Suprapubic skin (tissue), 4 donors: ENCODE measurements around the gene ANKRD12. TPM values are rescaled to one million over a fixed set of nuclear protein-coding genes. Genes with fewer than 3 reads are reported as not detected.

Experiments used
- DNase-seq, 2 donors: peaks; one replicate each; pipeline ENCODE4 v3.0.0-alpha.2; 2019; ENCODE audit warnings: low spot score in 2 of 2
- H3K27ac ChIP-seq: fragments of 200-600 bp; sonication (generic); one replicate; pipeline ENCODE4 v1.5.1; 2019
- H3K27me3 ChIP-seq: fragments of 200-600 bp; sonication (generic); one replicate; pipeline ENCODE4 v1.5.1; 2019
- H3K36me3 ChIP-seq: fragments of 200-600 bp; sonication (generic); one replicate; pipeline ENCODE4 v1.5.1; 2019
- H3K4me1 ChIP-seq: fragments of 200-600 bp; sonication (generic); one replicate; pipeline ENCODE4 v1.5.1; 2019
- H3K4me3 ChIP-seq: fragments of 200-600 bp; sonication (generic); one replicate; pipeline ENCODE4 v1.5.1; 2019; ENCODE audit warnings: mild to moderate bottlenecking
- H3K9me3 ChIP-seq: fragments of 200-600 bp; sonication (generic); one replicate; pipeline ENCODE4 v1.5.1; 2019
- CTCF ChIP-seq, 2 donors: fragments of 200-600 bp in 1 of 2; fragments of 450-650 bp in 1 of 2; sonication (generic) in 1 of 2; IDR thresholded peaks; one replicate each; pipeline ENCODE4 v1.5.1; 2016 to 2019; ENCODE audit warnings: antibody characterized with exemption in 2 of 2, mild to moderate bottlenecking in 1 of 2, moderate library complexity in 1 of 2
- EP300 ChIP-seq: sonication (generic); formaldehyde crosslinking; IDR thresholded peaks from one replicate; pipeline ENCODE4 v1.6.1; 2017; ENCODE audit warnings: antibody characterized with exemption
- POLR2A ChIP-seq, 2 donors: fragments of 450-650 bp; IDR thresholded peaks; one replicate each; pipeline ENCODE4 v1.6.1; 2017; ENCODE audit warnings: antibody characterized with exemption in 2 of 2, mild to moderate bottlenecking in 2 of 2, moderate library complexity in 2 of 2
- POLR2AphosphoS5 ChIP-seq, 3 donors: sonication (generic); formaldehyde crosslinking; IDR thresholded peaks; one replicate each; pipeline ENCODE4 v1.6.1; 2017; ENCODE audit warnings: antibody characterized with exemption in 3 of 3
- WGBS: methylation state at CpG from one replicate; pipeline ENCODE4 v1.1.5; 2018; 5-methylcytosine and 5-hydroxymethylcytosine counted together
- total RNA-seq, 4 donors: library from RNA; depleted of rRNA; stranded (reverse); fragments of >200 nt; gene quantifications; one replicate each; pipeline ENCODE4 v1.1.0, GENCODE V29; 2016

The ANKRD12 gene
- total RNA-seq, 4 donors from 2014 or later: 41.0 to 107 (median 60.8) TPM

- Histone ChIP-seq H3K9me3 (no peaks in the 10 kb centered on the region), H3K27me3 (no peaks in the 10 kb centered on the region), H3K4me1 (peaks cover 57% of the 10 kb centered on the region), H3K4me3 (no peak overlapping the region), H3K27ac (no peak overlapping the region), H3K36me3 (peaks cover 4% of the 10 kb centered on the region)
- no peak for DNase-seq
- no peak for TF ChIP-seq POLR2AphosphoS5 (IDR thresholded peaks at IDR 0.05)
- TF ChIP-seq EP300: no peak
- TF ChIP-seq POLR2A (IDR thresholded peaks at IDR 0.05): no peak
- TF ChIP-seq CTCF (IDR thresholded peaks at IDR 0.05): no peak
- 85% methylated on average over 4 of the region's 4 CpGs for WGBS
Observed at GRCh38 chr18:9177466-9177865, 40.9 kb downstream of the ANKRD12 start.

GRCh38 chr18:9178557-9178956 lies 42.0 kb downstream of the ANKRD12 start:
- H3K4me1 ChIP-seq: peaks cover 46% of the 10 kb centered on the region
- H3K9me3 ChIP-seq: no peaks in the 10 kb centered on the region
- WGBS: 72% methylated on average over 1 of the region's 1 CpG
- peaks cover 11% of the 10 kb centered on the region for H3K36me3 ChIP-seq
- no peak overlapping the region for H3K27ac ChIP-seq
- H3K27me3 ChIP-seq: no peaks in the 10 kb centered on the region
- no peak for TF ChIP-seq CTCF (IDR thresholded peaks at IDR 0.05)
- TF ChIP-seq POLR2A (IDR thresholded peaks at IDR 0.05): no peak
- no peak for TF ChIP-seq EP300
- no peak for TF ChIP-seq POLR2AphosphoS5 (IDR thresholded peaks at IDR 0.05)
- no peak overlapping the region for H3K4me3 ChIP-seq
- DNase-seq: no peak

GRCh38 chr18:9181275-9181674 lies 44.7 kb downstream of the ANKRD12 start:
- Histone ChIP-seq H3K9me3 (no peaks in the 10 kb centered on the region), H3K36me3 (peaks cover 22% of the 10 kb centered on the region), H3K27me3 (no peaks in the 10 kb centered on the region), H3K4me3 (no peak overlapping the region), H3K4me1 (peaks cover 41% of the 10 kb centered on the region), H3K27ac (no peak overlapping the region)
- WGBS: 34% methylated on average over 3 of the region's 3 CpGs
- DNase-seq: no peak
- TF ChIP-seq EP300 (no peak), CTCF (IDR thresholded peaks at IDR 0.05) (no peak), POLR2AphosphoS5 (IDR thresholded peaks at IDR 0.05) (no peak), POLR2A (IDR thresholded peaks at IDR 0.05) (no peak)

GRCh38 chr18:9182852-9183399 lies 46.3 kb downstream of the ANKRD12 start:
- no peaks in the 10 kb centered on the region for H3K27me3 ChIP-seq
- no peaks in the 10 kb centered on the region for H3K9me3 ChIP-seq
- H3K36me3 ChIP-seq: peaks cover 26% of the 10 kb centered on the region
- 71% methylated on average over 5 of the region's 5 CpGs for WGBS
- DNase-seq: no peak
- peaks cover 30% of the 10 kb centered on the region for H3K4me1 ChIP-seq
- TF ChIP-seq EP300 (no peak), CTCF (IDR thresholded peaks at IDR 0.05) (no peak), POLR2A (IDR thresholded peaks at IDR 0.05) (no peak), POLR2AphosphoS5 (IDR thresholded peaks at IDR 0.05) (no peak)
- no peak overlapping the region for H3K27ac ChIP-seq
- no peak overlapping the region for H3K4me3 ChIP-seq

- 76% methylated on average over 4 of the region's 4 CpGs for WGBS
- DNase-seq: no peak
- Histone ChIP-seq H3K36me3 (peaks cover 25% of the 10 kb centered on the region), H3K4me1 (peaks cover 25% of the 10 kb centered on the region), H3K9me3 (no peaks in the 10 kb centered on the region), H3K27me3 (no peaks in the 10 kb centered on the region), H3K27ac (no peak overlapping the region), H3K4me3 (no peak overlapping the region)
- TF ChIP-seq CTCF (IDR thresholded peaks at IDR 0.05) (no peak), POLR2A (IDR thresholded peaks at IDR 0.05) (no peak), POLR2AphosphoS5 (IDR thresholded peaks at IDR 0.05) (no peak), EP300 (no peak)
Observed at GRCh38 chr18:9184998-9185613, 48.5 kb downstream of the ANKRD12 start.
